Measurements from ENCODE around the gene EEF1AKMT3.
A peak's percentile ranks its signal among the peaks of the same experiment; 100 is the strongest.

EEF1AKMT3 gene

DNA sequence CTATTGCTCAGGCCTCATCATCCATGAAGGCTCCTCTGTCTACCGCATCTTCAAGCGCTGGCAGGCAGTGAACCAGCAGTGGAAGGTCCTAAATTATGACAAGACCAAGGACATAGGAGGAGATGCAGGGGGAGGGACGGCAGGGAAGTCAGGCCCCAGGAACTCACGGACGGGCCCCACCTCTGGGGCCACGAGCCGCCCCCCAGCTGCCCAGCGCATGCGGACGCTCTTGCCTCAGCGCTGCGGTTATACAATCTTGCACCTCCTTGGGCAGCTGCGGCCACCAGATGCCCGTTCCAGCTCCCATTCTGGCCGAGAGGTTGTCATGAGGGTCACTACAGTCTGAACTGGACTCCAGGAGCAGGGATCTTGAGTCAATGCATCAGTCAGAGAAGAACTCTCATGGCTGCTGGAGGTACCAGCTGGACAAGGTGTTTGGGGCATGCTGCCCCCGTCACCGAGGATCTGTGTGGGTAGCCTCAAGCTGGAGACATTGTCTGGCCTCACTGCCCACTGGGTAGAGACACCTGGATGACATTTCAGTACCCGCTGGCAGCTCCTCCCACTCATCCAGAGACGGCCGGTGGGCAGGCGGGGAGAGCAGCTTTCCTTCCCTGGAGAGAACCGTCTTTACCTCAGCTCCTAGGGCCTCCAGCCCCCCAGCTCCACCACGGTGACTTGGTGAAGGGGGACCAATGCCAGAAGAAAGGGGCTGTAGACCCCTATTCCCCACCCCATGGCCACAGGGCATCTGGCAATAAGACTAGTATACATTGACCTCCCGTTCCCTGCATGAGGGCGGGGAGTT is 13.7 kb upstream of the EEF1AKMT3 start:
- no peak overlapping the region for H3K4me3 ChIP-seq (ENCODE audit: low read depth, low read length)
- TF ChIP-seq, protein P1, sequence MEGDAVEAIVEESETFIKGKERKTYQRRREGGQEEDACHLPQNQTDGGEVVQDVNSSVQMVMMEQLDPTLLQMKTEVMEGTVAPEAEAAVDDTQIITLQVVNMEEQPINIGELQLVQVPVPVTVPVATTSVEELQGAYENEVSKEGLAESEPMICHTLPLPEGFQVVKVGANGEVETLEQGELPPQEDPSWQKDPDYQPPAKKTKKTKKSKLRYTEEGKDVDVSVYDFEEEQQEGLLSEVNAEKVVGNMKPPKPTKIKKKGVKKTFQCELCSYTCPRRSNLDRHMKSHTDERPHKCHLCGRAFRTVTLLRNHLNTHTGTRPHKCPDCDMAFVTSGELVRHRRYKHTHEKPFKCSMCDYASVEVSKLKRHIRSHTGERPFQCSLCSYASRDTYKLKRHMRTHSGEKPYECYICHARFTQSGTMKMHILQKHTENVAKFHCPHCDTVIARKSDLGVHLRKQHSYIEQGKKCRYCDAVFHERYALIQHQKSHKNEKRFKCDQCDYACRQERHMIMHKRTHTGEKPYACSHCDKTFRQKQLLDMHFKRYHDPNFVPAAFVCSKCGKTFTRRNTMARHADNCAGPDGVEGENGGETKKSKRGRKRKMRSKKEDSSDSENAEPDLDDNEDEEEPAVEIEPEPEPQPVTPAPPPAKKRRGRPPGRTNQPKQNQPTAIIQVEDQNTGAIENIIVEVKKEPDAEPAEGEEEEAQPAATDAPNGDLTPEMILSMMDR (IDR thresholded peaks at IDR 0.05; ENCODE audit: low read depth, low read length): no peak

DNA sequence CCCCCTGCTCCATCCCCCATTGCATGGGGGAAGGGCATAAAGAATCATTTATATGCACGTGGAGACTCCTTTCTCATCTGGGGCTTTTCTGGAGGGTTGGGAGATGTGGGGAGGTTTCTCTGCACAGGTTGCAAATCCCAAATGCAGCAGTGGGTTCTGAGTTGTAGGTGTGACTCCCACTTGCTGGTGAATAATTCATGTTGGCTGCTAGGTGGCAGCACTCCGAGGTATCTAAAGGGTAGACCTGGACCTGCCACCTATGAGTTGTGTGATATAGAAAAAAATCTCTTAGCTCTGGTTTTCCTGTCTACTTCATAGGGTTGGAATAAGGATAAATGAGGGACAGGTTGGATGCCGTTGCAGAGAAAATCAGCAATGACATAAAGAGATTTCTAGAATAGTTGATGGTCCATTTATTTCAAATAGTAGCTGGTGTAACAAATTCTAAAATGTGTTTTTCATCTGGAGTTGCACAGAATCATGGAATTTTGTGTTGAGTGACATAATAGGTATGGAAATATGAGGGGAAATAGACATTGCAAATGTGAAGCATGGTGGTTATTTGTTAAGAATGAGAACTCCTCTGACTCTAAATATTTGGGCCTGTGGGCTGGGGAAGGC is 12.9 kb upstream of the EEF1AKMT3 start:
- H3K4me3 ChIP-seq (ENCODE audit: low read depth, low read length): no peak overlapping the region
- TF ChIP-seq, protein P1 (IDR thresholded peaks at IDR 0.05; ENCODE audit: low read depth, low read length): peak; percentile 21; the same call in 1 of the 2 replicates

DNA sequence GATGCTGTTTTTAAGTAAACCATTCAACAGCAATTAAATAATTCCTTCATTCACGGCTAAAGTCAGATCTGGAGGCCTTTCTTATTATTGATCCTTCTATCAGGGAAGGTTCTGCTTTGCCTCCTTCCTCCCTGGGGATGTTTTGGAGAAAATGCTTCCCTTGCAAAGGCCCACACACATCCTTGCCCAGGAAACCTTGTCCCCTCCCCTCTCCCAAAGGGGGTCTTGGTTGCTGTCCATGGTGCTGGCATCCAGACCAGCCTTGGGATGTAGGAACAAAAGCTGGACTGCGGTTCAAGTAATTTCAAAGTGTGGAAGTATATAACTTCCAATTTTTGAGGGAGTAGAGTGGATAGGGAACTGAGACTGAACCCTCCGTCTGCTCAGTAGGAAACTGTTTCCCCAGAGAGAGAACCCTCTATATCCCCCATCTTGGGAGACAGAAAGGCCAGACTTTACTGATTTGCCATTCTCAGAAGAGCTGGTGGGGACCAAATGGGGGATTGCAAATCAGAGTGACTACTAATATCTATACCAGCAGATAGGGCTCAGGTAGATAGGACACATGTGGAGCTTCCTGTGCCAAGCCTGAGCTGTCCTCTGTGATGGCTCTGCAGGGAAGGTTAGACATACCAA is 11.9 kb upstream of the EEF1AKMT3 start:
- TF ChIP-seq, protein P1 (IDR thresholded peaks at IDR 0.05; ENCODE audit: low read depth, low read length): no peak
- no peak overlapping the region for H3K4me3 ChIP-seq (ENCODE audit: low read depth, low read length)

DNA sequence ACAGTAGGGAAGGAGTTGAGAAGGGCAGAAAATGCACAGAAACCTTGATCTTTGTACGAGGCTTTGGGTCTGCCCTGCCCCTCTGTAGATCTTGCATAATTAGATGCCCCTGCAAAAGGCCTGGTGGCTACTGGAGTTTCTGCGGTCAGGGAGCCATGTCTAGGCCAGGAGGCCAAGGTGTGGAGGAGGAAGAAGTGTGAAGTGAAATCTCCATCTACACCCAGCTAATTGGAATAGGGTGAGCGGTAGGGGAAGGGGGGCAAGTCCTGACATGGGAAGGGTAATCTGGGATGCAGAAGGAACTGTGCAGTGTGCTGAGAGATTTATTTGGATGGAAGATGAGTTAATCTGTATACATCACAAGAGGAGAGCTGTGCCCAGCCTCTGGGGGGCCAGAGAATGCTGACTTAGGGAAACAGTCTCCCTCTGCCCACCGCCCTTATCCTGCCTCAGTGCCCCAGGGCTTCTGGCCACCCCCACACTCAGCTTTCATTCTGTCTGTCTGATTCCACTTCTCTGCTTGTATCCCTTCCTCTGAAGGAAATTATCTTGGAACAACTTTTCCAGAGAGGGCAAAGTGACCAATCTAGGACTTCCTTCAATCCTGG is 10.9 kb upstream of the EEF1AKMT3 start:
- TF ChIP-seq, protein P1 (IDR thresholded peaks at IDR 0.05; ENCODE audit: low read depth, low read length): no peak
- H3K4me3 ChIP-seq (ENCODE audit: low read depth, low read length): no peak overlapping the region

DNA sequence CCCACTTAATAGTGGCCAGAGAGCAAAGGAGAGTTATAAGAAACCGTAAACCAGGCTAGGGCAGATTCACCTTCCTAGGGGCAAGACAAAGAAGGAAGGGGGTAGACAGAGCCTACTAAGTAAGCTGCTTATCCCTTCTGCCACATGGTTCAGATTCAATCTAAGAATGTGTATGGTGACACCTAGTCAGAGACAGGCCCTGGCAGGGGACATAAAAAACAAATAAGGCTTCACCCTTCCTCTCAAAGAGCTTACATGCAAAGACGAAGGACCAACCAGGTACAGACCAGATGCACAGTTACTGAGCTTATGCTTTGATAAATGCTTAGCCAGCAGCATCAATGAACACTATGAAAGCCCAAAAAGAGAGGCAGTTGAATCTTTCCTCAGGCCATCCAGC is 10.0 kb upstream of the EEF1AKMT3 start:
- TF ChIP-seq, protein P1 (IDR thresholded peaks at IDR 0.05; ENCODE audit: low read depth, low read length): no peak
- H3K4me3 ChIP-seq (ENCODE audit: low read depth, low read length): no peak overlapping the region

DNA sequence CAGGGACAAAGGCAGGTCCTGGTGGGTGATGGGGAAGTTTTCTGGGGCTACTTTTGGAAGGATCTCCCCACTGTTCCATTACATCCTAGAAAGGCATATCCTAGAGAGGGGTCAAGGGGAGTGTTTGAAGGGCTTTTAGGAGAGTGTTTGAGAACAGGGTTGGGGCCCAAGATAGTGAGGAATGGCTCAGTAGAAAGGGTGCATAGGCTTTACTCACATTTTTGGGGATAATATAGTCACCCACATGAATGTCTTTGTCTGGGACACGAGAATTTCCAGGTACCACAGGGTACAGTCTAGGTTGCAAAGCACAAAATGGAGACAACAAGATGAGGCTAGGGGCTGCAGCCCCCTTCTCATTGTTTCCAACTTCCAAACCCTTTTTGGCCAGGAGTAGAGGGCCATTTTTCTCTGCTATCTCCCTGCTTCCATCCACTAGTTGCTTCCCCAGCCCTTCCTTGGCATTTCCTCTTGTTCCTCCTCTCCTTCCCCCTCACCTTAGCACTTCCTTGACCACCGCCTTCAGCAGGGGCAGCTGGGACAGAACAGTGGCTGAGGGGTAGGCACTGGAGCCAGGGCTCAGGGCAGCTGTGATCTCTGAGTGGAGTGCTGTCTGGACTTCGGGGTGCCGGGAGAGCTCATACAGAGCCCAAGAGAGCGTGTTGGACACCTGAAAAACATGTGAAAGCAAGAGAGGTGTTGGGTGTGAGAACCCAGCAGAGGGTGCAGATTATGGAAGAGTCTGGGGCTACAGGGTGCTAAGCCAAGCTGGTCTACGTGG is 8.3 kb upstream of the EEF1AKMT3 start:
- H3K4me3 ChIP-seq (ENCODE audit: low read depth, low read length): no peak overlapping the region
- TF ChIP-seq, protein P1 (IDR thresholded peaks at IDR 0.05; ENCODE audit: low read depth, low read length): no peak

Data from WI38 (cell line).